GM19023 (cell line): ENCODE results near the gene SACS.

Source experiments
- ATAC-seq: cut with Tn5 transposase; IDR thresholded peaks from one replicate; pipeline ENCODE4 v1.9.1; 2021; ENCODE audit warnings: mild to moderate bottlenecking, moderate library complexity; ENCODE audit not compliant: unreplicated experiment

The SACS gene

GRCh38 chr13:23372264-23372906 is 61.1 kb downstream of the SACS start:
- no peak for ATAC-seq

GRCh38 chr13:23367907-23368306 is 65.6 kb downstream of the SACS start:
- ATAC-seq, result no peak

GRCh38 chr13:23365652-23366051 is 67.8 kb downstream of the SACS start:
- ATAC-seq, result no peak

- ATAC-seq, result no peak
Measured at GRCh38 chr13:23359882-23360281, 73.6 kb downstream of the SACS start.

- no peak for ATAC-seq
Measured at GRCh38 chr13:23357349-23357748, 76.2 kb downstream of the SACS start.

- ATAC-seq, result no peak
Measured at GRCh38 chr13:23356368-23356767, 77.1 kb downstream of the SACS start.

GRCh38 chr13:23354520-23354919 is 79.0 kb downstream of the SACS start:
- no peak for ATAC-seq

- ATAC-seq, result no peak
Measured at GRCh38 chr13:23352161-23352560, 81.3 kb downstream of the SACS start.

- no peak for ATAC-seq
Measured at GRCh38 chr13:23350009-23350408, 83.5 kb downstream of the SACS start.

GRCh38 chr13:23349161-23349897 is 84.2 kb downstream of the SACS start:
- ATAC-seq, result no peak

- no peak for ATAC-seq
Measured at GRCh38 chr13:23348262-23349127, 85.0 kb downstream of the SACS start.

- no peak for ATAC-seq
Measured at GRCh38 chr13:23347601-23348000, 85.9 kb downstream of the SACS start.

- ATAC-seq, result no peak
Measured at GRCh38 chr13:23344931-23345595, 88.4 kb downstream of the SACS start.

- no peak for ATAC-seq
Measured at GRCh38 chr13:23339225-23339624, 94.3 kb downstream of the SACS start.

GRCh38 chr13:23330356-23330755 is 103.1 kb downstream of the SACS start:
- ATAC-seq, result no peak

- no peak for ATAC-seq
Measured at GRCh38 chr13:23325191-23325590, 108.3 kb downstream of the SACS start.

GRCh38 chr13:23323946-23324709 is 109.4 kb downstream of the SACS start:
- ATAC-seq, result no peak

GRCh38 chr13:23322353-23323336 is 110.9 kb downstream of the SACS start:
- no peak for ATAC-seq

GRCh38 chr13:23321535-23322241 is 111.8 kb downstream of the SACS start:
- ATAC-seq, result peak; percentile 78
